Spleen (tissue), 7 donors: ENCODE data around the gene RNF169.

Experiments
- CTCF ChIP-seq, 11 experiments: fragments of 200-600 bp in 7 of 11; fragments of 450-650 bp in 4 of 11; sonication (generic) in 4 of 11; IDR thresholded peaks in 8 of 11; conservative IDR thresholded peaks in 3 of 11; 1 replicate in 7 of 11; 2 replicates in 4 of 11; pipeline versions ENCODE4 v1.4.0 to v1.8.0; 2016 to 2021; ENCODE audit warnings: antibody characterized with exemption in 11 of 11, inconsistent platforms in 4 of 11, mild to moderate bottlenecking in 1 of 11
- POLR2A ChIP-seq, 3 donors: fragments of 450-650 bp; IDR thresholded peaks; one replicate each; pipeline ENCODE4 v1.5.1; 2017; ENCODE audit warnings: antibody characterized with exemption in 3 of 3, mild to moderate bottlenecking in 1 of 3
- donor health status: DM: no; HTN: no; CAD: no; lungs with moderate emphysema.
- donor health status: DM: no; HTN: no; CAD: no.
- donor health status: DM: no; HTN: no; CAD: no.

- TF ChIP-seq CTCF (IDR thresholded peaks at IDR 0.05 in 8 of 11, conservative IDR thresholded peaks at IDR 0.05 in 3 of 11) (no peak), POLR2A (IDR thresholded peaks at IDR 0.05) (no peak)
These were observed 27.9 kb downstream of the RNF169 start for GRCh38 chr11:74776546-74776945.
